ENCODE data around the gene L3MBTL4. TPM values are rescaled to one million over a fixed set of nuclear protein-coding genes. Genes with fewer than 3 reads are reported as not detected.

L3MBTL4 gene
- total and polyA plus RNA-seq, 11 donors = 0.27 to 3.3 (median 1.2) TPM

GRCh38 chr18:6058941-6059340 is 355.8 kb downstream of the L3MBTL4 start:
- TF ChIP-seq CTCF (IDR thresholded peaks at IDR 0.05) = no peak
- no peak for TF ChIP-seq POLR2A (IDR thresholded peaks at IDR 0.05)
- H3K27me3 ChIP-seq = no peaks in the 10 kb centered on the region
- peak overlapping the region in 10 of 12 donors; percentile 6 to 85 (median 52) for H3K27ac ChIP-seq
- ATAC-seq = peak; percentile 81 to 98 (median 96)
- 26 to 48% (median 36%) methylated on average over 6 of the region's 6 CpGs for WGBS, 4 donors
- peaks cover 0 to 33% (median 10%) of the 10 kb centered on the region in 12 donors for H3K4me1 ChIP-seq
- intact Hi-C loops (cut with DNase I) = loop anchor here in 4 of 10 donors (2.0 to 10.0 kb wide), 6 partner anchors 62 to 164 kb away; partner anchors contain the start of gene TMEM200C (in 1 of the 4)
- peak in 4 of 5 donors; percentile 41 to 82 (median 58) for DNase-seq
- no peaks in the 10 kb centered on the region for H3K36me3 ChIP-seq
- no peaks in the 10 kb centered on the region for H3K9me3 ChIP-seq
- H3K4me3 ChIP-seq = no peak overlapping the region

GRCh38 chr18:6057604-6058003 is 357.1 kb downstream of the L3MBTL4 start:
- H3K36me3 ChIP-seq = no peaks in the 10 kb centered on the region
- ATAC-seq = no peak
- no peak overlapping the region for H3K4me3 ChIP-seq
- TF ChIP-seq CTCF (IDR thresholded peaks at IDR 0.05) (no peak), POLR2A (IDR thresholded peaks at IDR 0.05) (no peak)
- DNase-seq = no peak
- peak overlapping the region in 4 of 12 donors; percentile 47 to 83 (median 72) for H3K27ac ChIP-seq
- H3K27me3 ChIP-seq = no peaks in the 10 kb centered on the region
- WGBS, 4 donors = 81 to 88% (median 88%) methylated on average over 3 of the region's 3 CpGs
- intact Hi-C loops (cut with DNase I) = loop anchor here in 4 of 10 donors (2.0 to 10.0 kb wide), 6 partner anchors 63 to 163 kb away; partner anchors contain the start of gene TMEM200C (in 1 of the 4)
- H3K9me3 ChIP-seq = no peaks in the 10 kb centered on the region
- H3K4me1 ChIP-seq = peaks cover 0 to 41% (median 10%) of the 10 kb centered on the region in 12 donors

GRCh38 chr18:6056171-6056910 is 358.4 kb downstream of the L3MBTL4 start:
- WGBS, 4 donors = 63 to 70% (median 67%) methylated on average over 7 of the region's 7 CpGs
- Histone ChIP-seq H3K4me3 (no peak overlapping the region), H3K4me1 (peaks cover 0 to 43% (median 10%) of the 10 kb centered on the region in 12 donors), H3K27ac (peak overlapping the region in 8 of 12 donors; percentile 19 to 67 (median 36)), H3K36me3 (no peaks in the 10 kb centered on the region), H3K9me3 (no peaks in the 10 kb centered on the region), H3K27me3 (no peaks in the 10 kb centered on the region)
- intact Hi-C loops (cut with DNase I) = loop anchor here in 2 of 10 donors (5.0 to 10.0 kb wide), 4 partner anchors 66 to 162 kb away; partner anchors contain the start of gene TMEM200C (in 1 of the 2)
- TF ChIP-seq POLR2A (IDR thresholded peaks at IDR 0.05) = no peak
- no peak for TF ChIP-seq CTCF (IDR thresholded peaks at IDR 0.05)
- ATAC-seq = peak in 1 of 4 donors; percentile 20
- DNase-seq = no peak

- intact Hi-C loops (cut with DNase I) = loop anchor here in 2 of 10 donors (5.0 to 10.0 kb wide), 4 partner anchors 67 to 161 kb away; partner anchors contain the start of gene TMEM200C (in 1 of the 2)
- WGBS, 4 donors = 24 to 34% (median 31%) methylated on average over 5 of the region's 5 CpGs
- H3K4me1 ChIP-seq = peaks cover 0 to 43% (median 10%) of the 10 kb centered on the region in 12 donors
- no peak for DNase-seq
- H3K27ac ChIP-seq = peak overlapping the region in 8 of 12 donors; percentile 19 to 67 (median 36)
- no peaks in the 10 kb centered on the region for H3K27me3 ChIP-seq
- no peaks in the 10 kb centered on the region for H3K9me3 ChIP-seq
- no peak for TF ChIP-seq CTCF (IDR thresholded peaks at IDR 0.05)
- no peak for TF ChIP-seq POLR2A (IDR thresholded peaks at IDR 0.05)
- H3K4me3 ChIP-seq = no peak overlapping the region
- H3K36me3 ChIP-seq = no peaks in the 10 kb centered on the region
- peak in 1 of 4 donors; percentile 23 for ATAC-seq
These were observed 359.0 kb downstream of the L3MBTL4 start for GRCh38 chr18:6055711-6056110.

Measured in heart left ventricle (tissue), 16 donors.